NCI-H128 (cell line): ENCODE data around the gene PIGR.

Source experiments
- DNase-seq: peaks from one replicate; lab custom pipeline; 2025; ENCODE audit not compliant: unreplicated experiment; lab: John Stamatoyannopoulos, UW

The PIGR gene, protein sequence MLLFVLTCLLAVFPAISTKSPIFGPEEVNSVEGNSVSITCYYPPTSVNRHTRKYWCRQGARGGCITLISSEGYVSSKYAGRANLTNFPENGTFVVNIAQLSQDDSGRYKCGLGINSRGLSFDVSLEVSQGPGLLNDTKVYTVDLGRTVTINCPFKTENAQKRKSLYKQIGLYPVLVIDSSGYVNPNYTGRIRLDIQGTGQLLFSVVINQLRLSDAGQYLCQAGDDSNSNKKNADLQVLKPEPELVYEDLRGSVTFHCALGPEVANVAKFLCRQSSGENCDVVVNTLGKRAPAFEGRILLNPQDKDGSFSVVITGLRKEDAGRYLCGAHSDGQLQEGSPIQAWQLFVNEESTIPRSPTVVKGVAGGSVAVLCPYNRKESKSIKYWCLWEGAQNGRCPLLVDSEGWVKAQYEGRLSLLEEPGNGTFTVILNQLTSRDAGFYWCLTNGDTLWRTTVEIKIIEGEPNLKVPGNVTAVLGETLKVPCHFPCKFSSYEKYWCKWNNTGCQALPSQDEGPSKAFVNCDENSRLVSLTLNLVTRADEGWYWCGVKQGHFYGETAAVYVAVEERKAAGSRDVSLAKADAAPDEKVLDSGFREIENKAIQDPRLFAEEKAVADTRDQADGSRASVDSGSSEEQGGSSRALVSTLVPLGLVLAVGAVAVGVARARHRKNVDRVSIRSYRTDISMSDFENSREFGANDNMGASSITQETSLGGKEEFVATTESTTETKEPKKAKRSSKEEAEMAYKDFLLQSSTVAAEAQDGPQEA

GRCh38 chr1:206946261-206946660, at the start of gene PIGR:
Gene PIGR (minus strand): TSS chr1:206946466. CDS start chr1:206940531, 5,935 bp downstream.
- DNase-seq, result no peak

GRCh38 chr1:206992790-206993189, 46.5 kb upstream of the PIGR start:
- DNase-seq, result no peak

GRCh38 chr1:206987873-206988272, 41.6 kb upstream of the PIGR start:
- DNase-seq, result no peak

GRCh38 chr1:206986885-206987284, 40.6 kb upstream of the PIGR start:
- no peak for DNase-seq

- no peak for DNase-seq
Observed at GRCh38 chr1:206986402-206986801, 40.1 kb upstream of the PIGR start.

- no peak for DNase-seq
Observed at GRCh38 chr1:206985162-206985749, 39.0 kb upstream of the PIGR start.

DNA sequence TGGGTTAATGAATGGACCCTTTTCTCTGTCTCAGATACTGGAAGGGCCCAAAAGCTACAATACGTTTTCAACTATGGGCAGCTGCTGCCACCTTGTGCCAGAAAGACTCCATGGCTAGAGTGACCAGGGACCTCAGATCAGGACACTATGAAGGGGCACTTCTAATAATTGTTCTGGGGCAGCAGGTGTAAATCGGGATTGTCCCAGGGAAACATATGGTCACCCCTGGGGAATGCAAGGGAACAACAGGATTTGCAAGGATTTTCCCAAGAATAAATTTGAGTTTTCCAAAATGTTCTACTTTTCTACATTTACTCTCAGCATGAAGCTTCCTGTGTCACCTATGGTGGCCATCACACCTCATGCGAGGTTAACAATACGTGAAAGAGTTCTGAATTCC, 36.0 kb upstream of the PIGR start:
- DNase-seq, result peak; percentile 46

DNA sequence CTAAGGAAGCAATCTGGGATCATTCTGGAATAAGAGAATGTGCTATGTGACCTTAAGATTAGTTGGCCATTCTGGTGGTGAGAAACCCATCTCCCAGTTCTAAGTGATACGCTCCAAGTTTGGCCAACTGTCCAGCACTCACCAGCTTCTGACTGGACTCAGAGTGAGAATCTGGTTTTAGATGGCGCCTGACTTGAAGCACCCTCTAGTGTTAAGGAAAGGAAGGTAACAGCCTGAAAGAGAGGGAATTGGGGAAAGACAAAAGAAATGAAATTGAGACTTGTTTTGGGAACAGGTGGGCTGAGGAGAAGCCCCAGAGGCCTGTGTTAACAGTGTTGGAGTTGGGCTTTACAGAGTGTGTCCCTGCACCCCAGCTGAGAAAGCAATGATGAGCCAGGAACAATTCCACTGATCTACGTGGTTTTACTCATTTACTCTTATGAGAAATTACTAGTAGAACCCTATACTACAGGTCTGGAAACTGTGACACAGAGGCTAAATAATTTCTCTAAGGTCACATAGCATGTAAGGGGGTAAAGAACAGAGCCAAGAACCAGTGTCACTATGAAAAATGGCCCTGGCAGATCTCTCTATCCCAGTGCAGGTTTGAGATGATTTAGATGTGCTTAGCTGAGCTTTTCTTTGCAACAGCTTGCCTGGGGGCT, 33.2 kb upstream of the PIGR start:
- DNase-seq, result no peak

GRCh38 chr1:206978259-206978658, 32.0 kb upstream of the PIGR start:
- DNase-seq, result no peak

GRCh38 chr1:206975306-206975705, 29.0 kb upstream of the PIGR start:
- peak; percentile 11 for DNase-seq

- DNase-seq, result no peak
Observed at GRCh38 chr1:206974140-206974539, 27.9 kb upstream of the PIGR start.

DNA sequence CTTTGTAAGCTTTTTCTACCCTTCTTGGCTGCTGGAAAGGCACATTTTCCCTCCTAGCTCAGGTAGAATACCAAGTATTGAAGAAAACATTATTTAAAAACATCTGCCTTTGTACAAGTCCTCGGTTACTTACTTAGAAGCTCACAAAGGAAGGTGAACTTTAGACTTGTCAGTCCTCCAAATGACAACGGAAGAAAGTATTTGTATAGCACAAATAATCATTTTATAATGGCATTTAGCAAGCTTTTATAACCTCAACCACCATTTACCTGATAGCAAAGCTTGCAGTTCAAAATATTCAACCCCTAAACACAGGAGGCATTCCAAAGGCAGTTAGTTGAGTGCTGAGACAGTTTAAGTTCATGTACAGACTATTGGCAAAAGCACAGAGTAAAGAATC, 26.5 kb upstream of the PIGR start:
- no peak for DNase-seq

GRCh38 chr1:206971029-206971655, 24.9 kb upstream of the PIGR start:
- no peak for DNase-seq

DNA sequence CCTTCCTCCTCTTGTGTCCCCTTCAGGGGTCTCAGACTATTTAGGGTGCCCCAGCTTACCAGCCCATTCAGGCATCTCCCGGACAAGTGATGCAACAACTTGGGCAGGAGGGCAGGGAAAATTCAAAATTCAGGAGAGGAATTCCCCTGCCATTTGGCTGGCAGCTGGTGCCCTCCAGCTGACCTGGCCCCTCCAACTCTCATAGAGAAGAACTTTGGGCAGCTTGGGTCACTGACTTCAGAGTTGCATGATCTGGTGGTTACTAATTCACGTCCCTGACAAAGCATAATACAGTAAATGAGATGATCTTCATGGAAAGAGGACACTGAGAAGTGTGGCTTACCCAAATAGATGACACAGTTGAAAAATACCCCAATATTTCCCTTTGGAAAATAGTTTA, 24.2 kb upstream of the PIGR start, which contains the start of gene FCAMR:
Gene FCAMR (minus strand): TSS at position 15 of the 400 bp plus-strand sequence. CDS start 335 bp downstream, outside the sequence.
- no peak for DNase-seq

- no peak for DNase-seq
Observed at GRCh38 chr1:206969090-206969489, 22.8 kb upstream of the PIGR start.

GRCh38 chr1:206967096-206967849, 21.0 kb upstream of the PIGR start:
- no peak for DNase-seq

- DNase-seq, result no peak
Observed at GRCh38 chr1:206965781-206966180, 19.5 kb upstream of the PIGR start.

DNA sequence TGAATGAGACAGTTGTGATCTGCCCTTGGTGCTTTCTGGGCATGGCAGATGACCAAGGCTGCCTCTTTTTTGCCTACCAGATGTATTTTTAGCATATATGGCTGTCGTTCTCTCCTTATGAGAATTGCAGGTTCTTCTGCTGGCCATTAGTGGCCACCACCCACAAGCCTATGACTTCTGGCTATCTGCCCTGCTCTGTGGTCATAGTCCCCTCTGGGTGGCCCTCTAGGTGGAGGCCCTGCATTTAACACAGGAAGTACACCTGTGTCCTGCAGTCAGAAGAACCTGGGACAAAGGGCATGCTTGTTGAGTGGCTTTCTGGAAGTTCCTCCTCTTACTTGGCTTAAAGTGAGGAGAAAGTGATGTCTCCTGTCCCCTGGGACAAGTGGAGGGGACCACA, 17.5 kb upstream of the PIGR start:
- DNase-seq, result no peak

- DNase-seq, result no peak
Observed at GRCh38 chr1:206963119-206963712, 16.9 kb upstream of the PIGR start.

DNA sequence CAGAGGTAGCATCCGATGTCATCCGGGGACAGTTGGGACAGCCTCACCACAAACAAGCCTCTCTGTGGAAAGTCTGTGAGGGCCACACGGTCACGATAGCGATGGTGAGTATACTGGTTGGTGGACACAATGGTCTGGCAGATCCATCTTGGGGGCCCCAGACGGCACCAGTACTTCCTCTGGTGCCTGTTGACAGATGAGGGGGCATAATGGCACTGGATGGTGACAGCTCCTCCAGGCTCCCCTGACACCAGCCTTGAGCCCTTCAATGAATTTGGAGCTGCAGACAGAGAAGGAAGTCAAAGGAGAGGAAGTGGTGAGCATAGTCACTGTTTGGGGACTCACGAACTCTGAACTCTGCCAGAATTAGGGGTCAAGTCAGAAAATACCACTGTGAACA, 16.0 kb upstream of the PIGR start:
- DNase-seq, result no peak
